H7 (cell line): Measurements from ENCODE around the gene PROS1. TPM values are rescaled to one million over a fixed set of nuclear protein-coding genes. Genes with fewer than 3 reads are reported as not detected.
"Not testable (repeated sequence)": the region's sequence is repeated elsewhere in the genome, so short reads cannot be mapped to it uniquely, and the experiment has no call there.

Experiments used
- DNase-seq: peaks from one replicate; pipeline ENCODE4 v3.0.0; 2012
- H3K27me3 ChIP-seq: 2 replicates; pipeline ENCODE4 v1.6.0; 2011; ENCODE audit warnings: mild to moderate bottlenecking, low read length; ENCODE audit not compliant: control insufficient read depth, insufficient read depth
- H3K36me3 ChIP-seq: replicated peaks from 2 replicates; pipeline ENCODE4 v1.5.1; 2011; ENCODE audit warnings: low read length; ENCODE audit not compliant: control insufficient read depth, insufficient read depth
- H3K4me3 ChIP-seq: 2 replicates; pipeline ENCODE4 v1.5.1; 2011; ENCODE audit warnings: low read depth, mild to moderate bottlenecking, control low read depth, low read length, moderate library complexity; ENCODE audit not compliant: insufficient read depth
- total RNA-seq: library from RNA; depleted of rRNA; stranded (reverse); fragments of >200 nt; shearing (Covaris generic); gene quantifications from 2 replicates; pipeline ENCODE4 v1.2.3, GENCODE V29; 2014

The PROS1 gene
- total RNA-seq, 1 experiment from 2014 or later = 6.5 TPM

DNA sequence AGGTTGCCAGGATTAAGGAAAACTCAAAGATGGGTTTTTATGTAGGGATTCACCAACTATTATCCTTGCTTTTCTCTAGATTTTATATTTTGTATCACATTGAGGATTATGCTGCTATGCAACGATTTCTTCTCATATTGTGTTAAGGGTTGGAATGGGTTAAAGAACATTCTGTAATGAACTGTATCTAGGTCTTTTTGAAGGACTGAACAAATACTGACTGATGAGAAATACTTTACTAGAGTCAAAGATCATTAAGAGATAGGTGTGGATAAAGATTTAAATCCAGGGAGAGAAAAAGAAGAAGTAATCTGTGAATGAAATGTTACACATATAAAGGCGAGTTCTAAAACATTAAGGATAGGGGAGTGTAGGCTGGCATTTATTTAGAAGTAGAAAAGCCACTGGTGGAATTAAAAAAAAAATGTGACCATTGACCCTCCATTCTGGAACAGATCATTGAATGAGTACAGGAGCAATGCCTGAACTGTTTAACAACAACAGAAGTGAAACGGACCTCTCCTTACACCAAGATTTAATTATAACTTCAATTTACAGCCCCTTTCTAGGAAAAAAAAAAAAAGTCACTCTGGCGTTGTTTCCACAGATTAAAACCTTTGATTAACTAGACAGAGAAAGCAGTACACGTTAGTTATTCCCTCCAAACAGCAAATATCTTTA, 39.2 kb downstream of the PROS1 start:
- H3K27me3 ChIP-seq = no peaks in the 10 kb centered on the region
- H3K36me3 ChIP-seq = no peaks in the 10 kb centered on the region
- no peak for DNase-seq
- H3K4me3 ChIP-seq = no peak overlapping the region

DNA sequence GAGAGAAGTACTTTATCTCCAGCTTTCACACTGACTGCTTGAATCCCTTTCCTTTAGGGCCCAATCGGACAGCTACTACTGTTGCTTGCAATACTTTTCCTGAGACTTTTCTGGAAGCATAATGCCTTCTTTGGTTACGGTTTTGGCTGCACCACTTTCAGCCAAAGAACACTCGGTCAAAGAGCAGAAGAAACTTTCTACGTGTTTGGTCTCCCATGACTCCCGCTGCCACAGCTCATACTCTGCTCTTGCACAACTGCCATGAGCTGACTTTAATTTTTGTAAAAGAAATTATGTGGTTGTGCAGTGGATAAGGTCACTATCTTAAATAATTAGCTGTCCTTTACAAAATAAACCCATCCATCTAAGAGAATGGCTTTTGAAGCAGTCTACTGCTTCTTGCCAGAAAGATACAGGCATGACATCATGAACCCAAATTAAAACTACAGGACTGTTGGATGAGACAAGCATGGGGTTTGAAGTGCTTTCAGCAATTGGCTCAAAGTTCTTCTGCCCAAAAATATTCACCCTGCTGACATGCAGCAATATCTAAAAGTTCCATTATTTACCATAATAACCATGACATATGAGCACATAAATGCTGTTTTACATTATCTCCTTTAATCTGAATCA, 42.0 kb downstream of the PROS1 start:
- no peak for DNase-seq
- Histone ChIP-seq H3K36me3 (no peaks in the 10 kb centered on the region), H3K27me3 (no peaks in the 10 kb centered on the region), H3K4me3 (no peak overlapping the region)

GRCh38 chr3:93930041-93930440, 43.7 kb downstream of the PROS1 start:
- Histone ChIP-seq H3K36me3 (no peaks in the 10 kb centered on the region), H3K27me3 (no peaks in the 10 kb centered on the region), H3K4me3 (no peak overlapping the region)
- DNase-seq = no peak

DNA sequence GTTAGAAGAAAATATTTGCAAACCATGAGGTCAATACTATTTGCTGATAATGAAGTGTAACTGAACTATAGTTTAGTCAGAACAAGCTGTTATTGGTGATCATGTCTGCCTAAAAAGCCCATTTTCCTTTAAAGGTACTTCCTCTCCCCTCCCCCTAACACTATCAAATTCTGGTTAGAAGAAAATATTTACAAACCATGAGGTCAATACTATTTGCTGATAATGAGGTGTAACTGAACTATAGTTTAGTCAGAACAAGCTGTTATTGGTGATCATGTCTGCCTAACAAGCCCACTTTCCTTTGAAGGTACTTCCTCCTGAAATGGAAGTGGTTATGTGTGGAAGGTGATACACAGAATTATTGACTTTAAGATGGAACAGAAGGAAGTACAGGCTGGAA, 46.9 kb downstream of the PROS1 start:
- DNase-seq = no peak
- Histone ChIP-seq H3K4me3 (no peak overlapping the region), H3K36me3 (no peaks in the 10 kb centered on the region), H3K27me3 (no peaks in the 10 kb centered on the region)

DNA sequence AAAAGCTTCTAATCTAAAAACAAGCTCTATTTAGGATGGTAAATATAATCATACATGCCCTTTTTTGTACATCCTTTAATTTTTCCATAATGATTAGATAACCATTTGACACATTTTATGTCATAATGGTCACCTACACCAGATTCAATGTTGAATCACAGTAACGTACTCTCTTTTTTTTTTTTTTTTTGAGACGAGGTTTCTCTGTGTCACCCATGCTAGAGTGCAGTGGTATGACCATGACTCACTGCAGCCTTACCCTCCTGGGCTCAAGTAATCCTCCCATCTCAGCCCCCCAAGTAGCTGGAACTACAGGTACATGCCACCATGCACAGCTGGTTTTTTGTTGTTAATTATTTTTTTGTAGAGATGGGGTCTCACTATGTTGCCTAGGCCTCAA, 49.2 kb downstream of the PROS1 start:
- no peaks in the 10 kb centered on the region for H3K27me3 ChIP-seq
- no peaks in the 10 kb centered on the region for H3K36me3 ChIP-seq
- H3K4me3 ChIP-seq = no peak overlapping the region
- no peak for DNase-seq

- no peak overlapping the region for H3K4me3 ChIP-seq
- DNase-seq = no peak
- H3K36me3 ChIP-seq = no peaks in the 10 kb centered on the region
- no peaks in the 10 kb centered on the region for H3K27me3 ChIP-seq
These were observed 50.7 kb downstream of the PROS1 start for GRCh38 chr3:93923006-93923405.

DNA sequence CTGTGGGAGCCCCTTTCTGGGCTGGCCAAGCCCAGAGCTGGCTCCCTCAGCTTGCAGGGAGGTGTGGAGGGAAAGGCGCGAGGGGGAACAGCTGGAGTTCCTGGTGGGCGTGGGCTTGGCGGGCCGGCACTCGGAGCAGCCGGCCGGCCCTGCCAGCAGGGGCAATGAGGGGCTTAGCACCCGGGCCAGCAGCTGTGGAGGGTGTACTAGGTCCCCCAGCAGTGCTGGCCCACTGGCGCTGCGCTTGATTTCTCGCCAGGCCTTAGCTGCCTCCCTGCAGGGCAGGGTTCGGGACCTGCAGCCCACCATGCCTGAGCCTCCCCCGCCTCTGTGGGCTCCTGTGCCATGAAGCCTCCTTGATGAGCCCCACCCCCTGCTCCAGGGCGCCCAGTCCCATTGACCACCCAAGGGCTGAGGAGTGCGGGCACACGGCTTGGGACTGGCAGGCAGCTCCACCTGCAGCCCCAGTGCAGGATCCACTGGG, 56.1 kb downstream of the PROS1 start:
- H3K36me3 ChIP-seq, H3K27me3 ChIP-seq, H3K4me3 ChIP-seq, DNase-seq: not testable (repeated sequence)

DNA sequence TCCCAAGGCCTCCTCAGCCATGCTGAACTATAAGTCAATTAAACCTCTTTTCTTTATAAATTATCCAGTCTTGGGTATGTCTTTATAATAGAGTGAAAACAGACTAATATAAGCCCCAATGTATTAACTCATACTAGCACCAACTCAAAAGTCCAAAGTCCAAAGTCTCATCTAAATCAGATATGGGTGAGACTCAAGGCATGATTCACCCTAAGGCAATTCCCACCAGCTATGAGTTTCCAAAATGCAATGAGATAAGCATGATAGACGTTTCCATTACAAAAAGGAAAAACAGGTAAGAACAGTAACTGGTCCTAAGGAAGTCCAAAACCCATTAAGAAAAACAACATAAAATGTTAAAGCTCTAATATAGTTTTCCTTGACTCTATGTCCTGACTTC, 60.1 kb downstream of the PROS1 start:
- DNase-seq, H3K36me3 ChIP-seq, H3K4me3 ChIP-seq, H3K27me3 ChIP-seq: not testable (repeated sequence)

GRCh38 chr3:93911206-93911605, 62.5 kb downstream of the PROS1 start:
- no peak for DNase-seq
- Histone ChIP-seq H3K36me3 (no peaks in the 10 kb centered on the region), H3K4me3 (no peak overlapping the region), H3K27me3 (no peaks in the 10 kb centered on the region)

DNA sequence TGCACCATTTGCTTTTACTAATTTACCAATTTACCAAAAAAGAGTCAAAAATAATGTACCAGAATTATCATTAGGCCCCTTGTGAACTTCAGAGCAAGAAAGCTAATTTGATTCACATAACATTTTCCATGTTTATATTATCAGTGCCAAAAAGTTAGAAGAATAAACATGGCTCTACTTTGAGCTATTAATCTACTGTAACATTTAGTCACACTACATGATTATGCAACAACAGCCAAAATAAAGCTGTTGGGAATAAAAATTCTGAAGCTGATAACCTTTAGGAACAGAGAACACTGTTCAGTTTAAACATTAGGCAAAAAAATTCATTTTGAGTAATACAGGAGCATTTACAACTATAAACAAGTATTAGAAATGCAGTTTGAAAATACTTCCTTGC, 63.6 kb downstream of the PROS1 start:
- H3K36me3 ChIP-seq = no peaks in the 10 kb centered on the region
- H3K27me3 ChIP-seq = no peaks in the 10 kb centered on the region
- no peak overlapping the region for H3K4me3 ChIP-seq
- no peak for DNase-seq

GRCh38 chr3:93907132-93907531, 66.6 kb downstream of the PROS1 start:
- Histone ChIP-seq H3K36me3 (no peaks in the 10 kb centered on the region), H3K4me3 (no peak overlapping the region), H3K27me3 (no peaks in the 10 kb centered on the region)
- DNase-seq = no peak

DNA sequence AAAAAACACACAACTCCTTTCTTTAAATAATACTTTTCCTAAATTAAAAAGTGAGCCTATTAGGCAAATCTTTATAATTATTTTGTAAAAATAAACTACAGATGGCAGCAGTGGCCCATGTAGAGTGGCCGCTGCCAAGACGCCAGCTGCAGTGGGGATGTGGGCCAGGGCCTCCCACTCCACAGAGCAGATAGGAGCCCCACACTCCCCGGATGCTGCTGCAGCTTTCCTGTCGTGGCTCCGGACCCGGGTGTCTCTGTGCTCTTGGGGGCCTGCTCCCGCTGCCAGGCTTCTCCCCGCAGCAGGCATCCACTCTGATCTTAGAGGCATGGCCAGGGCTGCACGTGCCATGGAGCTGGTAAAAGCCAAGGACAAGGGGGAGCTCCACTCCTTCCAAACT, 67.5 kb downstream of the PROS1 start:
- Histone ChIP-seq H3K27me3 (no peaks in the 10 kb centered on the region), H3K4me3 (no peak overlapping the region), H3K36me3 (no peaks in the 10 kb centered on the region)
- DNase-seq = peak; percentile 11

- Histone ChIP-seq H3K4me3 (no peak overlapping the region), H3K36me3 (no peaks in the 10 kb centered on the region), H3K27me3 (no peaks in the 10 kb centered on the region)
- DNase-seq = no peak
These were observed 69.1 kb downstream of the PROS1 start for GRCh38 chr3:93904568-93904967.

DNA sequence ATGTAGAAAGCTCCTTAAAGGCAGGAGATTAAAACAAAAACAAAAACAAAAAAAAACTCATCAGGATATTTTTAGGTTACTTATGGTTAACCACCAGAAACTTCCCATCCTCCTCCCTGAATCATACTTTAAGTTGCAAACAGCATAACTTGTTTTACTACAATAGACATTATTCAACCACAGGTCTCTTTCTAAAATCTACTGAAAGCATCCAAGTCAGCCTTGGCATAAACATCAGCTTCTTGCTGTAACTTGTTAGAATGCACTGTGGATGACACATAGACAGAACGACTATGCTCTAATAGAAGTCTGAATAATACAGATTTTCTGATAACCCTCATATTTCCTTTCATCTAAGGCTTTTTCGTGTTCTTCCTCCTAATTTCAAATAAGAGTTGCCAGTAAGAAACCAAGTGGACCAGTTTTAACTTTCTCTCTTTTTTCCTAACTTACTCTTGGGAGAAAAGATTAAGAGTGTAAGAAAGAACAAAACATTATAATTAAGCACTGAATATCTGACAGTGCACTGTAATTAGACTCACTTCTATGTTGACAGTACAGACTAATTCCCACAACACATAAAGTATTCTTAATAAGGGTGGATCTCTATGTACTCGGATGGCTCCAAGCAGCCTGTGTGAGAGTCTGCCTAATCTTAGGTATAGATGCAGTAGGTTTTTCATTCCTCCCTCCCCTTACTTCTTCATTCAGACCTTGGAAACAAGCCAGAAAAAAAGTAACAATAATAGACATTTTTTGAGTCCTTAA, 95.3 kb downstream of the PROS1 start:
- H3K27me3 ChIP-seq, H3K36me3 ChIP-seq, DNase-seq, H3K4me3 ChIP-seq: not testable (repeated sequence)

GRCh38 chr3:93877427-93877826, 96.3 kb downstream of the PROS1 start:
- H3K36me3 ChIP-seq, DNase-seq, H3K4me3 ChIP-seq, H3K27me3 ChIP-seq: not testable (repeated sequence)
